Measurements from ENCODE around the gene PREP. TPM values are rescaled to one million over a fixed set of nuclear protein-coding genes. Genes with fewer than 3 reads are reported as not detected.

PREP gene
- total RNA-seq, 2 donors from 2014 or later: 13.7 to 16.8 TPM

DNA sequence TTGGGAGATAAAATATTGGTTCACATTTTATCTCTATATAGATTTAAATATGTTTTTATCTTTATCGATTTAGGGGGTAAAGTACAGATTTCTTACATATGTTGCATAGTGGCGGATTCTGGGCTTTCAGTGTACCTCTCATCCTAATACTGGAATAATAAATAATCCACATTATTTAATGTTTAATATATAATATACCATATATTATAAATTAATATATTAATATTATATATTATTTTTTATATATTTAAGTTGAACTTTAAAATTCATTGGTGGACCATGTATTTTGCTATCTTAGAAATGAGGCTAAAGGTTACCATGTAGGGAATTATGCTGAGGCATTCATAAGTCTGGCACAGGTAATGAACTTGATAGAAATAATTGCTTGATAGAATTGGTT, 133.5 kb downstream of the PREP start:
- no peak for DNase-seq (ENCODE audit: low spot score)
- Histone ChIP-seq H3K9me3 (no peaks in the 10 kb centered on the region), H3K36me3 (no peaks in the 10 kb centered on the region), H3K4me1 (peaks cover 0 to 16% of the 10 kb centered on the region in 2 donors), H3K4me3 (no peak overlapping the region), H3K27ac (no peak overlapping the region), H3K27me3 (no peaks in the 10 kb centered on the region)
- TF ChIP-seq, protein P1, sequence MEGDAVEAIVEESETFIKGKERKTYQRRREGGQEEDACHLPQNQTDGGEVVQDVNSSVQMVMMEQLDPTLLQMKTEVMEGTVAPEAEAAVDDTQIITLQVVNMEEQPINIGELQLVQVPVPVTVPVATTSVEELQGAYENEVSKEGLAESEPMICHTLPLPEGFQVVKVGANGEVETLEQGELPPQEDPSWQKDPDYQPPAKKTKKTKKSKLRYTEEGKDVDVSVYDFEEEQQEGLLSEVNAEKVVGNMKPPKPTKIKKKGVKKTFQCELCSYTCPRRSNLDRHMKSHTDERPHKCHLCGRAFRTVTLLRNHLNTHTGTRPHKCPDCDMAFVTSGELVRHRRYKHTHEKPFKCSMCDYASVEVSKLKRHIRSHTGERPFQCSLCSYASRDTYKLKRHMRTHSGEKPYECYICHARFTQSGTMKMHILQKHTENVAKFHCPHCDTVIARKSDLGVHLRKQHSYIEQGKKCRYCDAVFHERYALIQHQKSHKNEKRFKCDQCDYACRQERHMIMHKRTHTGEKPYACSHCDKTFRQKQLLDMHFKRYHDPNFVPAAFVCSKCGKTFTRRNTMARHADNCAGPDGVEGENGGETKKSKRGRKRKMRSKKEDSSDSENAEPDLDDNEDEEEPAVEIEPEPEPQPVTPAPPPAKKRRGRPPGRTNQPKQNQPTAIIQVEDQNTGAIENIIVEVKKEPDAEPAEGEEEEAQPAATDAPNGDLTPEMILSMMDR (IDR thresholded peaks at IDR 0.05): no peak

DNA sequence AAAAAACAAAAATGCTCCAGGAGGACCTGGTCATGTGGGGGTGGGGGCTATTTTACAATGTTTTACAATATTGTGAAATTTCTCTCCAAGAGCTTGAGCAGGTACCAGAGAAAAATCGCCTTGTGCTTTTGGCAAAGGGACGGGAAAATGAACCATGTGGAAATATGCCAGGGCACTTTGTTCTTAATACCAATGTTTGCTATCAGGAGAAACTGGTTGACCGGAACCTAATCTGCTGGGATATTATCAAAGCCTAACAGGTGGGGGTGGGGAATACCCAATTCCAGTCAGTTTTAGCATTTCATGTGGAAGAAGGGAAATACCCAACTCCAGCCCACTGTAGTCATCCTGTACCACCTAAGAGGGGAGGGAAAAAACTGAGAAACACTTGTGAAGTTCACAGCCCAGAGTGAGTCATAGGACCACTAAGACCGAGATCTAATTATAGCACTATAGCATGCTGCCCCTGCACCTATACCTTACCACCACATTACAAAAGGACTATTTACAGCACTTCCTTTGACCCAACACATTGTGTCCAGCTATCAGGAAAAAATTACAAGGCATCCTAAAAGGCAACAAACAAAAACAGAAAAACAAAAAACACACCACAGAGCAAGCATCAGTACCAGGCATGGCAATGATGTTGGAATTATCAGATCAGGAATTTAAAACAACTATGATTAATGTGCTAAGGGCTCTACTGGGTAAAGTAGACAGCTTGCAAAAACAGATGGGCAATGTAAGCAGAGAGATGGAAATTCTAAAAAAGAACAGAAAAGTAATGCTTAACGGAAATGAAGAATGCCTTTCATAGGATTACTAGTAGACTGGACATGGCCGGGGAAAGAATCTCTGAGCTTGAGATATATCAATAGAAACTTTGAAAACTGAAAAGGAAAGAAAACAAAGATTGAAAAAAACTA, 138.9 kb downstream of the PREP start:
- Histone ChIP-seq H3K36me3 (no peaks in the 10 kb centered on the region), H3K9me3 (no peaks in the 10 kb centered on the region), H3K4me3 (no peak overlapping the region), H3K27ac (no peak overlapping the region), H3K4me1 (peaks cover 0 to 3% of the 10 kb centered on the region in 2 donors), H3K27me3 (no peaks in the 10 kb centered on the region)
- no peak for DNase-seq (ENCODE audit: low spot score)
- TF ChIP-seq, protein P1 (IDR thresholded peaks at IDR 0.05): no peak

DNA sequence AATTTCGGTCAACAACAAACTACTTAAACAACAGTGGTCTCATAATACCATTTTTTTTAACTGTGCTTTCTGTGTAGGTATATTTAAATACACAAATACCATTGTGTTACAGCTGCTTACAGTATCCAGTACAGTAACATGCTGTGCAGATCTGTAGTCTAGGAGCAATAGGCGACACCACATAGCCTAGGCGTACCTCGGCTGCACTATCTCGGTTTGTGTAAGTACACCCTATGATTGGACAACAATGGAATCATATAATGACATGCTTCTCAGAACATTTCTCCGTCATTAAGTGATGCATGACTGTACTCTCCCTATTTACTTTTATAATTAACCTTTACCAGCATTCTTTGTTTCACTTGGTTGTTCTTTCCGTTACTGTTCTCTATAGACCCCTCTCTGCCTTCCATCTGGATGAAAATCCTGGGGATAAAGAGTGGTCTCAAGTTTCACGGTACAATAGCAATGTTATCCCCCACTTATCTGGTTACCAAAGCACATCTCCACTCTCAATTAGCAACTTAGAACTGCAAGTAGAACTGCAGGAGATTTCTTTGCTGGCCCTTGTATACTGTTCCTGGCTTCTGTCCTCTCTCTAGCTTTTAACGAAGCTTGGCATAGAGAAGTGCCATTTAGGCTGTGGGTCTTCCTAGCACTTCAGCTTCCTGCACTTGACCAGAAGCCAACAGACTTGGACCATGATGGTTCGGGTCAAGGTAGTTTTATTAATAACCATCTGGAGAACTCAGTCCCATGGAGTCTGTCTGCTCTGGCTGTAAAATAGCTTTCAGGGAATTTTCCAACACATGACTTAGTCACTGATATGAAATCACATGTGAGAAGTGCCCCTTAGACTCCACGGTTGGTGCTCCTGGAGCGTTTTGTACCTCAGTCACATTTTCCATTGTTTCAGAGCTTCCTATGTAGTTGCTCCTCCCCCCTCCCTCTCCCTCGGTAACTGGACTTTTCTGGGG, 142.7 kb downstream of the PREP start:
- Histone ChIP-seq H3K36me3 (no peaks in the 10 kb centered on the region), H3K27me3 (no peaks in the 10 kb centered on the region), H3K4me1 (peaks cover 0 to 3% of the 10 kb centered on the region in 2 donors), H3K27ac (peak overlapping the region; percentile 57 to 77), H3K4me3 (no peak overlapping the region), H3K9me3 (no peaks in the 10 kb centered on the region)
- TF ChIP-seq, protein P1 (IDR thresholded peaks at IDR 0.05): no peak
- DNase-seq (ENCODE audit: low spot score): no peak

DNA sequence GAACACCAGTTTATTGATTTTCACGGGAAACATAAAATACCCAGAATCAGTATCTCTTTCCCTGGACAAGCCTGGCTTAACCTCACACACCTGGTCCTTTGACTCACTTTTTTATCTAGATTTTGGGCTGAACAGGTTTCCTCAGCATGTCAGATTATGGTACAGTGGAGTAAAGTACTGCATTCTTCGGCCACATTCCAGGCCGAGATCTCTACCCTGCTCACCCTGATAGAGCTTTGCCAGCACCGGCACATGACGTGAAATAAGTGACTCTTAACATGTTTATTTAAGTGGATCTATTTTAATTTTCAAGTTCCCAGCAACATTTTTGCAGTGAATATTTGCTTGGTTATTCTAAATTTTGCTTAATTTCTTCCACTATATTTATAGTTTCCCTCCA, 144.1 kb downstream of the PREP start:
- Histone ChIP-seq H3K27ac (peak overlapping the region in 1 of 2 donors; percentile 77), H3K4me3 (no peak overlapping the region), H3K9me3 (no peaks in the 10 kb centered on the region), H3K36me3 (no peaks in the 10 kb centered on the region), H3K27me3 (no peaks in the 10 kb centered on the region), H3K4me1 (peaks cover 0 to 3% of the 10 kb centered on the region in 2 donors)
- TF ChIP-seq, protein P1 (IDR thresholded peaks at IDR 0.05): no peak
- no peak for DNase-seq (ENCODE audit: low spot score)

DNA sequence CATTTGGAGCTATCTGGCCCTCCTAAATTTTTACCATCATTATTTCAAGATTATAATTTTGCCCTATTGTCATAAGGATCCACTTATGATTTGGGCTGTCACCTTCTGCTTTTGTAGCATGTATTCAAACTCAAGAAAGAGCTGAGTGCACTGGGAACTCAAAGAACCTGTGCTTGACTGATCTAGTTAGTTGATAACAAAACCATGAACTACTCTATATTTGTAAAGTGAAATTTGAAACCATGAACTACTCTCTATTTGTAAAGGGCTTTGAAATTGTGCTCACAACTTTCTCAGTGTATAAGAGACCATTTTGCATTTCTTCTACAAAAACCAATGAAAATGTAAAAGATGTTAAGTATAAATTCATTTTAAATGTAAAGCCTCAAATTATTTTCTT, 145.5 kb downstream of the PREP start:
- TF ChIP-seq, protein P1 (IDR thresholded peaks at IDR 0.05): no peak
- Histone ChIP-seq H3K4me1 (peaks cover 0 to 3% of the 10 kb centered on the region in 2 donors), H3K27ac (peak overlapping the region in 1 of 2 donors; percentile 31), H3K27me3 (no peaks in the 10 kb centered on the region), H3K36me3 (no peaks in the 10 kb centered on the region), H3K9me3 (no peaks in the 10 kb centered on the region), H3K4me3 (no peak overlapping the region)
- DNase-seq (ENCODE audit: low spot score): no peak

Data from right atrium auricular region (tissue), 2 donors.